ENCODE results near the gene CCDC88A. TPM values are rescaled to one million over a fixed set of nuclear protein-coding genes. Genes with fewer than 3 reads are reported as not detected.
"Not testable (repeated sequence)": the region's sequence is repeated elsewhere in the genome, so short reads cannot be mapped to it uniquely, and the experiment has no call there.

The CCDC88A gene
- total RNA-seq, 1 experiment from 2014 or later, result 139 TPM

- no peak for DNase-seq (ENCODE audit: low read depth, low spot score)
- in situ Hi-C loops (cut with HindIII; ENCODE audit: low pct_unique_long_range_greater_than_20kb, low sequenced_read_pairs), result no loop called here
Observed at GRCh38 chr2:55357164-55357563, 62.5 kb downstream of the CCDC88A start.

GRCh38 chr2:55356136-55356535, 63.5 kb downstream of the CCDC88A start:
- in situ Hi-C loops (cut with HindIII; ENCODE audit: low pct_unique_long_range_greater_than_20kb, low sequenced_read_pairs); DNase-seq (ENCODE audit: low read depth, low spot score): not testable (repeated sequence)

GRCh38 chr2:55355451-55355850, 64.2 kb downstream of the CCDC88A start:
- DNase-seq (ENCODE audit: low read depth, low spot score), result no peak
- in situ Hi-C loops (cut with HindIII; ENCODE audit: low pct_unique_long_range_greater_than_20kb, low sequenced_read_pairs), result no loop called here

GRCh38 chr2:55351672-55352071, 68.0 kb downstream of the CCDC88A start:
- in situ Hi-C loops (cut with HindIII; ENCODE audit: low pct_unique_long_range_greater_than_20kb, low sequenced_read_pairs), result no loop called here
- no peak for DNase-seq (ENCODE audit: low read depth, low spot score)

- no peak for DNase-seq (ENCODE audit: low read depth, low spot score)
- in situ Hi-C loops (cut with HindIII; ENCODE audit: low pct_unique_long_range_greater_than_20kb, low sequenced_read_pairs), result no loop called here
Observed at GRCh38 chr2:55345064-55345463, 74.6 kb downstream of the CCDC88A start.

GRCh38 chr2:55338268-55338667, 81.4 kb downstream of the CCDC88A start:
- in situ Hi-C loops (cut with HindIII; ENCODE audit: low pct_unique_long_range_greater_than_20kb, low sequenced_read_pairs), result no loop called here
- DNase-seq (ENCODE audit: low read depth, low spot score), result no peak

- no peak for DNase-seq (ENCODE audit: low read depth, low spot score)
- in situ Hi-C loops (cut with HindIII; ENCODE audit: low pct_unique_long_range_greater_than_20kb, low sequenced_read_pairs), result no loop called here
Observed at GRCh38 chr2:55334728-55335127, 84.9 kb downstream of the CCDC88A start.

GRCh38 chr2:55330541-55331297, 88.9 kb downstream of the CCDC88A start:
- in situ Hi-C loops (cut with HindIII; ENCODE audit: low pct_unique_long_range_greater_than_20kb, low sequenced_read_pairs), result no loop called here
- DNase-seq (ENCODE audit: low read depth, low spot score), result no peak

- in situ Hi-C loops (cut with HindIII; ENCODE audit: low pct_unique_long_range_greater_than_20kb, low sequenced_read_pairs), result no loop called here
- no peak for DNase-seq (ENCODE audit: low read depth, low spot score)
Observed at GRCh38 chr2:55327470-55328230, 92.0 kb downstream of the CCDC88A start.

GRCh38 chr2:55314985-55315384, 104.7 kb downstream of the CCDC88A start:
- in situ Hi-C loops (cut with HindIII; ENCODE audit: low pct_unique_long_range_greater_than_20kb, low sequenced_read_pairs), result no loop called here
- no peak for DNase-seq (ENCODE audit: low read depth, low spot score)

- in situ Hi-C loops (cut with HindIII; ENCODE audit: low pct_unique_long_range_greater_than_20kb, low sequenced_read_pairs), result no loop called here
- peak; percentile 50 for DNase-seq (ENCODE audit: low read depth, low spot score)
Observed at GRCh38 chr2:55311444-55311870, 108.2 kb downstream of the CCDC88A start.

GRCh38 chr2:55309446-55309845, 110.2 kb downstream of the CCDC88A start:
- in situ Hi-C loops (cut with HindIII; ENCODE audit: low pct_unique_long_range_greater_than_20kb, low sequenced_read_pairs), result no loop called here
- DNase-seq (ENCODE audit: low read depth, low spot score), result no peak

GRCh38 chr2:55302241-55302640, 117.4 kb downstream of the CCDC88A start:
- no peak for DNase-seq (ENCODE audit: low read depth, low spot score)
- in situ Hi-C loops (cut with HindIII; ENCODE audit: low pct_unique_long_range_greater_than_20kb, low sequenced_read_pairs), result no loop called here

GRCh38 chr2:55301277-55301676, 118.4 kb downstream of the CCDC88A start:
- in situ Hi-C loops (cut with HindIII; ENCODE audit: low pct_unique_long_range_greater_than_20kb, low sequenced_read_pairs), result no loop called here
- no peak for DNase-seq (ENCODE audit: low read depth, low spot score)

- in situ Hi-C loops (cut with HindIII; ENCODE audit: low pct_unique_long_range_greater_than_20kb, low sequenced_read_pairs), result no loop called here
Observed at GRCh38 chr2:55296393-55296792, 123.3 kb downstream of the CCDC88A start.

GRCh38 chr2:55283083-55283482, 136.6 kb downstream of the CCDC88A start:
- DNase-seq (ENCODE audit: low read depth, low spot score), result no peak
- in situ Hi-C loops (cut with HindIII; ENCODE audit: low pct_unique_long_range_greater_than_20kb, low sequenced_read_pairs), result no loop called here

More at GRCh38 chr2:55296393-55296792, 123.3 kb downstream of the CCDC88A start:
- no peak for DNase-seq (ENCODE audit: low read depth, low spot score)

- no peak for DNase-seq (ENCODE audit: low read depth, low spot score)
- in situ Hi-C loops (cut with HindIII; ENCODE audit: low pct_unique_long_range_greater_than_20kb, low sequenced_read_pairs), result no loop called here
Observed at GRCh38 chr2:55282110-55282917, 137.3 kb downstream of the CCDC88A start.
